DMS53 treated with DMSO at 0.1 percent for 48 hours (cell line): Measurements from ENCODE around the gene OLFM3.

Experiments
- DNase-seq: peaks from one replicate; lab custom pipeline; 2025; ENCODE audit not compliant: unreplicated experiment; lab: John Stamatoyannopoulos, UW

The OLFM3 gene

DNA sequence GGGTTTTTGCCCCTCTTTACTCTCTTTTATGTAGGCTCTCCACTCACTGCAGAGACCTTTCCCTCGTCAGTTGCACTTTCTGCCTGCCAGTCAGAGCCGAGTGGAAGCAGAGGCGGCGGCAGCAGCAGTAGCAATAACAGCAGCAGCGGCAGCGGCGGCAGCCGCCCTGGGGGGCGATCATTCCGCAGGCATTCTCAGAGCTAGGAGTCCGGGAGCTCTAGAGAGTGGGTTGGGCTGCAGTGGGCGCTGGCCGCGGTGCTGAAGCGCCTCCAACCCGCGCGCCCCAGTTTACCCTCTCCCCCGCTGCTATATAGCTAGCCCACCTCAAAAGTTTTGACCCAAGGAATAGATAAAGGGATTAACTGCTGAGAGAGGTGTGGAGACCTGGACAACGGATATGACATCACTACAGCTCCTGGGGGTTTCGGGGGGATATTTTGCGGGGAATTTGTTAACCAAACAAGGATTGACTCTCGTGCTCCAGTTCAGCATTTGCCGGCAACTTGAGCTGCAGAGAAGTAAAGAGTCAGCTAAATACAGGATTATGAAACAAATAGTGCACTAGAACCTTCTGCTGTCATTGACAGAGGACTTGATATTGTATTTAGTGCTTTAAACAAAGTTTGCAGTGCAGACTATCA lies at the start of gene OLFM3:
OLFM3 (minus strand) TSS at position 102 of the 641 bp plus-strand sequence.
- DNase-seq, result peak; percentile 65

DNA sequence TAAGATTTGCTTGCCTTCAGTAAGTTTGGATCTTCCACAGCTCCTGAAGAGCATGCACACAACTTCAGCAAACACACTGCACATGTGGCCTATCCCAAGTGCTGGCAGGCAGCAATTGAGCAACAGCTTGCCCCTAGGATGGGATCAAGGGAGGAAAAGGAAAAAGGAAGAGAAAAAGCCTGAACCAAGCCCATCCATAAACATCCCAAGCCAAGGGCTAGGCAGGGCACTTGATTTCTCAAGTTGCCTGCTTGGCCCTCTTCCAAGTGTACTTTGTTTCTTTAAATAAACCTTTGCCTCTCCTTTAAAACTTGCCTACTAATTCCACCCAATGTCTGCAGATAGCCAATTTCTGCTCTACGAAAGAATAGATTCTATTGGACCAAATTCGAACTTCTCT lies 49.0 kb upstream of the OLFM3 start:
- DNase-seq, result peak; percentile 16

- DNase-seq, result no peak
These were observed 35.8 kb upstream of the OLFM3 start for GRCh38 chr1:102032534-102032933.

DNA sequence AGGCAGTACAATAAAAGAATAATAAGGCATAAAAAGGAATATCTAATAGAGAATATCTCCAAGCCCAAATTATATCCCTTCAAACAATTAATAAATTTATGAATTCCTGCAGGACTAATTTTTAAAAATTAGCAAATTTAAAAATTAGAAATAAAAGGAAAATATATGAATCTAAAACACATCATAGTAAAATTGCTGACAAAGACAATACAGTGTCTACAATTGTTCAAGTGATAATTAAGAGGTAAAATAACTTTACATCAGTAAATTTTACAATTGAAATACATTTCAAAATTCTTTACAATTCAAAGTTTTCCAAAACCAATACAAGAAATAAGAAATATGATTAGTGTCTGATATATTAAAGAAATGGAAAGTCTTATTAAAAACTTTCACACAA lies 22.8 kb upstream of the OLFM3 start:
- DNase-seq, result no peak

GRCh38 chr1:102015728-102016127 lies 19.0 kb upstream of the OLFM3 start:
- DNase-seq, result no peak

- DNase-seq, result no peak
These were observed 5.3 kb upstream of the OLFM3 start for GRCh38 chr1:102002057-102002456.

DNA sequence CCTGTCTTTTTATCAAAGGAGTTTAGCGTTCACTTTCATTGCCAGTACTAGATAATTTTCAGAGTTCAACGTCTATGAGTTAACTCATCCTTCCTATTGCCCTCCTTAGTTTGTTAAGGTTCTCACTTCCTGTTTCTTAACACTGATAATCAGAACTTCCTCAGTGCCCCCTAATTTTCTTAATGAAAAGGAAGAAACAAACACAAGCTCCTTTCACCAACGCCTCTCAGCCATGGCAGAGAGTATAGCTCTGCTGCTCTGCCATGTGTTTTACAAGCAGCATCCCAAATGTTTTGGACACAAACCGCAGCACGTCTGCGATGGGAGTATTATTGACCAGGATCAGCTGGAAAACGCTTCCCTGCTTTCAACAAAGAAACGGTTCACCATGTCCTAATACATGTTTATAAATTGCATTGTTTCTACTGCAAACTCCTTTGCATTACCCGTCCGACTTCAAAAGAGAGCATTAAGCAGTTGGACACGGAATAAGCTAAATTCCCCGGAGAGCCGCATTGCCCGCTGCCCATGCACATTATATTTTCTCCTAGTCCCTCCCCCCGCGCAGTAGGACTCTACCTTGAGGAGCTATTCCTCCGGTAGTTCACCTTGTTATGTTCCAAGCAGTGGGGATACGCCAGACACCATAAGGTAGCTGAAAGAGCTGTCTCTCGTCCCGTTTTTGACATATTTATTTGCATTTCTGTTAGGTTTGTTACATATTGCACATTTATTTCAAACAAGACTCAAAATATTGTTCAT lies 561 bp downstream of the OLFM3 start:
- DNase-seq, result peak; percentile 81

DNA sequence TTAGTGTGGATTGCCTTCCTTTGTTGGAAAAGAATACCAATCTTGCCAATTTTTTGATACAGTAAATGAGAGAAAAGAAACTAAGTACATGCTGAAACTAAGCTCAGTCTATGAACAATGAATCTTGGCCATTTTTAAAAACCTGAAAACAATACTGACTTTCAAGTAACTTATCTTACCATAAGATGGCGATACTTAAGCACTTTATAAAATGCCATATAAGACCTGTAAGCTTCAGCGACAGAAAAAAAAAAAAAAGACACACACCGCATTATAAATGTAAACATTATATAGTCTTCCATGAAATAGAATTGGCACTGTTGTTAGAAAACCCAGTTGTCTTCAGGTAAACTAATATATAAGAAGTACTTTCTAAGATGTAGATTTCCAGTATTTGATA lies 3.0 kb downstream of the OLFM3 start:
- DNase-seq, result peak; percentile 40

DNA sequence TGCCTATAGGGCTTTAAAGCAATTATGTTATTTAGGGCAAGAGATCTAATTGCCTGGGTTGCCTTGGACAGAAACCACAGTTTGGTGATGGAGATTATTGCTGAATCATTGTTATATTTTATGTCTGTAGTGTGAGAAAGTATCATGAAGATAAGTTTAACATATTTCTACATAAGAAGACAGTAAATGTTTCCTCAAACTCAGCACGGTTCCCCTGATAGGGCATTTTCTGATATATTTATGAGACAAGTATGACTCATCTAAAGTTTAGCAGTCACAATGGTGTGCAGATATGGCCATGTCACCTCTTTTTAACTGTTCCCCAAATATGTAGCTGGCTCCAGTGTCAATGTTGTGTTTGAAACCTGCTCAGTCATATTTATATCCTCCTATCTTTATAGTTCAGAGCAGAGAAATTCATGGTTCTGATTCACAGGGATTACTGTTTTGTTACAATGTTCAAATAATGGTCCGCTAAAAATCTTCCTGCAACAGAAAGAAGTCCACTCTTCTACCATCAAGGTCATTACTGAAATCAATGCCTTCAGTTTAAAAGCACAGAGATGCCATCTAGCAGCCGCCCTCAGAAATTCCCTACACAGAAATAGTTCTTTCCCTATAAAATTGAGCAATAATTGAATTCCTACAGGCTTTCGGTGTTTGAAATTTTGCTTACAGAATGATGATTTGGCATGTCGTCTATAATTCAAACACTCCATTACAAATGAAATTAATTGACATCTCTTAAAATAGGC lies 3.7 kb downstream of the OLFM3 start:
- DNase-seq, result no peak

DNA sequence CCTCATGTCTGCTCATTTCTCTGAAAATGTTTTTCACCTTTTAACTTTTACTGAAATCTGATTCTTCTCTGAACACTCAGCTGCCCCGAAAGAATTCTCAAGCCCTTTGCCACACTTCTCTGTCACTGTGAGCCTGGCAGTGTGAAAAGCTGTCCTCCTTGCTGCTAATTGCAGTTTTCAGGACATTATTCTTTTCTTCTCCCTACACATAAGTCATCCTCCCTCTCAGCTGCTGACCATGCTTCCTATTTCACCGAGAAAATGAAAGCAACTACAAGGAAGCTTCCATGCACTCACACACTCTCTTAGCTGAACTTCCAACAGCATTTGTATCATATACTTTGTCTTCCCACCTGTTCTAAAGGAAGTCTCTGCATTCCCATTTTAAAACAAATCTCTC lies 15.8 kb downstream of the OLFM3 start:
- DNase-seq, result no peak

DNA sequence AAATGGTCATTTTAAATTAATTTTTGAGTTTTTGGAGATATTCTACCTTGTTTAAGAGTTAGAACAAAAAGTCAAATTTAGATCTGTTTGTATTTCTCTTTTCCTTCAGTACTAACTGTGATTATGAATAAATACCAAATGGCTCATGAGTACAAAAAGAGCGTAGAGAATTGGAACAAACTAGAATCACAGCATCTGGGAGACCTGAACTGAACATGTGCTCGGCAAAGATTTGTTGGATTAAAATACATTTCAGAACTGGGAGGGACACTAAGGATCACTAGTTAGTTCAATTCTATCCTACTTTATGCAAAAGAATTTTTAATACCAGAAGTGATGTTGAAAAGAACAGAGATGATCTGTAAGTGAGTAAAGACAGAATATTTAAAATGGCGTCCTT lies 19.5 kb downstream of the OLFM3 start:
- DNase-seq, result no peak

- no peak for DNase-seq
These were observed 20.6 kb downstream of the OLFM3 start for GRCh38 chr1:101976161-101976560.

GRCh38 chr1:101975371-101975770 lies 21.4 kb downstream of the OLFM3 start:
- no peak for DNase-seq

GRCh38 chr1:101974599-101975274 lies 22.0 kb downstream of the OLFM3 start:
- DNase-seq, result no peak

DNA sequence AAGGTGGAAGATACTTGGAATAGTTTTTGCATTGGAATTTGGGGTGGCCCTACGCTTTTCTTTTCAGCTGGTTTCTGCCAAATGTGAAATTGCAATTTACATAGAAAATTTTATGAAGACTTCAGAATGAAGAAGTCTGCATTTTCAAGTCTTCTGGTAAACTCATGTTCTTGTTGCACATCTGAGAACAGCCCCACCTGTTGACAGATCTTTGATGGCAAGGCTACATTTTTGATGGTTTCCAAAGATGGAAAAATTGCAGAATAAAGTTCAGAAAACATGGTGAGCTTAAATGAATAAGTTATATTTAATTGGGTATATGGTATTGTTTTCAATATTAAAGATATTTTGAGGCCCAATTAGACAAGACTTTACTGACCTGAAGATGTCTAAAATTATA lies 25.4 kb downstream of the OLFM3 start:
- no peak for DNase-seq

DNA sequence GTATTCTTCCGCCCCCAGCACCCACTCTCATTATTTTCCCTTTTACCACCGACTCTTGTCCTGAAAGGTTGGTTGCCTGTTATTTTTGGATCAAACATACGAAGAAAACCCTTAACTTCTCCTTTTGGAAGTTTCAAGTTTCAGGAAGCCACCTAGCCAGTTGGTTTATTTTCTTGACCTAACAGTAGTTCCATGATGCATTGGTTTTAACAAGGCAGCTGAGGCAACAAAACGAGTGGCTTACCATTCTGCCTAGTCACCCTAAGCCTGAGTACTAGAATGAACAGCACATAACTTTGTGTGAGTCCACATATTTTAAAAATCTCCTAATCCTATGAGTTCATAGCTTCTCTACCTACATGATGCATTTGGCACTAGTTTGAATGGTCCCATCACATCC lies 28.9 kb downstream of the OLFM3 start:
- no peak for DNase-seq

DNA sequence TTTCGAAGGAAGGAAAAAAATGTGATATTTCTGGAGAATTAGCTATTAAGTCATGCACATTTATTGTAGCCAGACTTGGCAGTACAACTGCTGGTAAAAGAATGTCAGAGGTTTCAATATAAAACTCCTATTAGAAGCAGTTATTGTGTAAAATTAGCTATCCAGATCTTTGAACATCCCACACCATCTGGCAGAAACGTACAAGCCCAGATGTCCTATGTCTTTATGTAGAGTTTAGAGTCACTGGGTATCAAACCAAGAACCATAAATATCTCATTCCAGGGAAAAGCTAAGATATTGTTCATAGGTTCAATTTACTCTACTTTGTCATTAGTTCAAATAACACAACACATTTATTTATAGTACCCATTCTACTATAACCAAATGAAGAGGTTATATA lies 31.4 kb downstream of the OLFM3 start:
- no peak for DNase-seq

DNA sequence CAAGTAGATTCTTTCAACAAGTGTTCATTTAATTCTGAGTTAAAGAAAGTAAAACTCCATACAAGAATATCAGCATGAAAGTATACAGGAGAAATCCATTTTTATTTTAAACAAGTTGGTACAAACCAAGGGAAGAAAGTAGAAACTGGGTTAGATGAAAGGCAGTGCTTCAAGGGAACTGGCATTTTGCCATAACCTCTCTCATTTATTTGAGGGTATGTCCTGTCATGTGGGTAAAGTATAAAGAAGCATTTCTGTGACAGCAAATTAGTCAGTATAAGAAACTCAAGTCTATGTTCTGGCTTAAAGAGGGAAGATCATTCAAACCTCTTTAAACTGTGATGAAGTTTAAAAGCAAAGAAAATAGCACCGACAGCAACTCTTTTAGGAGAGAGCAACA lies 32.0 kb downstream of the OLFM3 start:
- no peak for DNase-seq

DNA sequence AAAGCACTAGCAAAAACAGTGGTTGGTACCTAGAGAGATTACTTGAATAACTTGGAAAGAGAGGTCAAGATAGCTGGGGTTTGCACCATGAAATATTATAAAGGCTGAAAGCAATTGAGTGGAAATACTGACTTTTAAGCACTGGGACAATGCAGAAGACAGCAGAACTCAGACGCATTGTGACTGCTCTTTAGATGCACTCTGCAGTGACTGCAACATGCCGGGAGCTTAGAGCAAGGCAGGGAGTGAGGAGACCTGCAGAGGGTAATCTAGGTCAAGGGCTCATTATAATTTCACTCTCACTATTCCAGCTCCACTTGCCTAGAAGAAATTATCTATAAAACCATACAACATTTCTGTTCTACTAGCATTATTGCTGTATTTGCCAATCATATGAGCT lies 36.6 kb downstream of the OLFM3 start:
- DNase-seq, result no peak

DNA sequence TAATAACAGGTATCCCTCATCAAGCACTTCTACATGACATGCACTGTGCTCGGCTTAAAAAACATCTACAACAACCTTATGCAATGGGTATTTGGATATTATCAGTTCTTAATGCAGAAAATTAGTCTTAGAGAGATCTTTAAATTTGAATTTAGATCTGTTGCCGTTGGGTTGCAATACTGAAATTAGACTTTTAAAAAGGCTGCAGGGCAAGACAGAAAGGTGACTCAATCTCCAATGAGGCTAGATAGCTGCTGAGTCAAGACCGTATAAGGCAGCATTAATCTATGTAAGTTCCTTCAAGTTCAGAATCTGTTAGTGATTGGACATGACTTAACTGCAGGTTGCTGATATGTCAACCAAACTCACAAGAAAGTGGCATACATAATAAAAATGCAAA lies 37.3 kb downstream of the OLFM3 start:
- DNase-seq, result no peak

- no peak for DNase-seq
These were observed 39.0 kb downstream of the OLFM3 start for GRCh38 chr1:101957771-101958170.

GRCh38 chr1:101953623-101954022 lies 43.1 kb downstream of the OLFM3 start:
- no peak for DNase-seq
